IPS DF 4.7 (cell line): ENCODE data around the gene OSBPL6.
"Not testable (repeated sequence)": the region's sequence is repeated elsewhere in the genome, so short reads cannot be mapped to it uniquely, and the experiment has no call there.

ENCODE experiments used
- DNase-seq: peaks from one replicate; pipeline ENCODE4 v3.0.0-alpha.2; 2013; ENCODE audit warnings: low spot score; ENCODE audit errors: extremely low read depth

OSBPL6 gene

GRCh38 chr2:178197791-178198190, 3.5 kb downstream of the OSBPL6 start:
- DNase-seq: no peak

GRCh38 chr2:178198441-178198840, 4.1 kb downstream of the OSBPL6 start:
- DNase-seq: not testable (repeated sequence)

- no peak for DNase-seq
These were observed 5.0 kb downstream of the OSBPL6 start for GRCh38 chr2:178199334-178199733.

GRCh38 chr2:178200331-178200730, 6.0 kb downstream of the OSBPL6 start:
- no peak for DNase-seq

GRCh38 chr2:178202927-178203326, 8.6 kb downstream of the OSBPL6 start:
- no peak for DNase-seq

- no peak for DNase-seq
These were observed 10.7 kb downstream of the OSBPL6 start for GRCh38 chr2:178204977-178205376.

GRCh38 chr2:178205853-178206521, 11.7 kb downstream of the OSBPL6 start:
- DNase-seq: no peak

- DNase-seq: no peak
These were observed 14.0 kb downstream of the OSBPL6 start for GRCh38 chr2:178208336-178208735.

- DNase-seq: no peak
These were observed 14.5 kb downstream of the OSBPL6 start for GRCh38 chr2:178208817-178209216.

GRCh38 chr2:178211460-178211859, 17.1 kb downstream of the OSBPL6 start:
- DNase-seq: no peak

GRCh38 chr2:178211943-178212342, 17.6 kb downstream of the OSBPL6 start:
- DNase-seq: peak; percentile 82

- DNase-seq: no peak
These were observed 19.7 kb downstream of the OSBPL6 start for GRCh38 chr2:178213991-178214390.

GRCh38 chr2:178219247-178219646, 24.9 kb downstream of the OSBPL6 start:
- no peak for DNase-seq

- no peak for DNase-seq
These were observed 26.5 kb downstream of the OSBPL6 start for GRCh38 chr2:178220814-178221213.

- DNase-seq: no peak
These were observed 27.2 kb downstream of the OSBPL6 start for GRCh38 chr2:178221556-178221955.

GRCh38 chr2:178223806-178224205, 29.5 kb downstream of the OSBPL6 start:
- no peak for DNase-seq

- no peak for DNase-seq
These were observed 30.9 kb downstream of the OSBPL6 start for GRCh38 chr2:178225006-178225805.

- DNase-seq: no peak
These were observed 32.9 kb downstream of the OSBPL6 start for GRCh38 chr2:178227187-178227586.

GRCh38 chr2:178229927-178230326, 35.6 kb downstream of the OSBPL6 start:
- DNase-seq: no peak

- no peak for DNase-seq
These were observed 36.1 kb downstream of the OSBPL6 start for GRCh38 chr2:178230396-178230795.

- no peak for DNase-seq
These were observed 39.1 kb downstream of the OSBPL6 start for GRCh38 chr2:178233428-178233827.

GRCh38 chr2:178234648-178235047, 40.3 kb downstream of the OSBPL6 start:
- DNase-seq: no peak
